ENCODE results near the gene MMEL1.

Gene MMEL1

DNA sequence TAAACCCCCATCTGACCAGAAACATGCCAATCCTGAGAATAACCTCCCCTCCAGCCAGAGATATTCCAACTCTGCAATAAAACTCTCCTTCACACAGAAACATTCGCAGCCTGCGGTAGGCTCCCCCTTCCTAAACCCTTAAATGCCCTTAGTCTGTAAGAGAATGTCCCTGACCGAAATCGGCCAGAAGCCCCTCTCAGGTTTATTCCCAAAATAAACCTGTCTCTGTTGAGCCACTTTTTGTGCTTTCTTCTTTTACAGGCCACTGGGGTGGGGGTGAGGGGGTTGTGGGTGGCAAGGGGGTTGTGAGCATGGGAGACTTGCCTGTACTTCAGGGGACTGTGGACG lies 41.6 kb downstream of the MMEL1 start:
- H2AK5ac ChIP-seq (ENCODE audit: low read length) = no peak overlapping the region
- no peak overlapping the region for H2BK120ac ChIP-seq (ENCODE audit: insufficient read depth, low read length, poor library complexity)
- H4K12ac ChIP-seq (ENCODE audit: low read depth, low read length) = no peak overlapping the region
- H4K8ac ChIP-seq (ENCODE audit: low read depth, low read length) = no peak overlapping the region
- no peak overlapping the region for H2AFZ ChIP-seq (ENCODE audit: insufficient read depth, low read length, poor library complexity)
- no peak overlapping the region for H3K23ac ChIP-seq (ENCODE audit: low read length)
- no peak overlapping the region for H4K91ac ChIP-seq (ENCODE audit: low read depth, low read length)
- no peak for DNase-seq
- H3K9me3 ChIP-seq (ENCODE audit: insufficient read depth, low read depth, low read length) = peaks cover 17% of the 10 kb centered on the region
- no peak overlapping the region for H3K4me3 ChIP-seq (ENCODE audit: low read depth, low read length)
- no peak overlapping the region for H2BK12ac ChIP-seq (ENCODE audit: low read length)
- no peaks in the 10 kb centered on the region for H3K36me3 ChIP-seq (ENCODE audit: control insufficient read depth in 1 of 2, insufficient read depth in 2 of 2, low read length in 2 of 2)
- no peak overlapping the region for H3K4me2 ChIP-seq (ENCODE audit: low read length)
- H3K9ac ChIP-seq (ENCODE audit: low read length) = no peak overlapping the region
- H3K27me3 ChIP-seq (ENCODE audit: insufficient read depth, low read length) = peaks cover 2% of the 10 kb centered on the region
- no peak overlapping the region for H3K14ac ChIP-seq (ENCODE audit: low read length)
- H3K4me1 ChIP-seq (ENCODE audit: control insufficient read depth in 1 of 2, insufficient read depth in 2 of 2, low read length in 2 of 2) = peaks cover 4 to 5% of the 10 kb centered on the region in 2 experiments
- H3K79me2 ChIP-seq (ENCODE audit: control insufficient read depth, insufficient read depth, low read length, poor library complexity) = peaks cover 5% of the 10 kb centered on the region
- H3K27ac ChIP-seq (ENCODE audit: low read depth, low read length) = no peak overlapping the region
- H3K79me1 ChIP-seq (ENCODE audit: low read length) = peaks cover 9% of the 10 kb centered on the region
- no peak overlapping the region for H3K18ac ChIP-seq (ENCODE audit: low read length)
- no peak overlapping the region for H2BK5ac ChIP-seq (ENCODE audit: low read depth, low read length, poor library complexity)
- WGBS (ENCODE audit: extremely low coverage, insufficient coverage, insufficient read length) = no CpG with 5 or more reads among the region's 5 CpGs
- H3K4ac ChIP-seq (ENCODE audit: low read depth, low read length) = no peak overlapping the region

- Histone ChIP-seq H3K4me1 (ENCODE audit: control insufficient read depth in 1 of 2, insufficient read depth in 2 of 2, low read length in 2 of 2) (peaks cover 7 to 8% of the 10 kb centered on the region in 2 experiments), H3K36me3 (ENCODE audit: control insufficient read depth in 1 of 2, insufficient read depth in 2 of 2, low read length in 2 of 2) (no peaks in the 10 kb centered on the region), H2AK5ac (ENCODE audit: low read length) (no peak overlapping the region), H2BK120ac (ENCODE audit: insufficient read depth, low read length, poor library complexity) (no peak overlapping the region), H3K27me3 (ENCODE audit: insufficient read depth, low read length) (peaks cover 2% of the 10 kb centered on the region), H3K27ac (ENCODE audit: low read depth, low read length) (no peak overlapping the region), H3K4me3 (ENCODE audit: low read depth, low read length) (no peak overlapping the region), H4K12ac (ENCODE audit: low read depth, low read length) (no peak overlapping the region), H2AFZ (ENCODE audit: insufficient read depth, low read length, poor library complexity) (no peak overlapping the region), H3K9me3 (ENCODE audit: insufficient read depth, low read depth, low read length) (peaks cover 13% of the 10 kb centered on the region), H2BK12ac (ENCODE audit: low read length) (no peak overlapping the region), H3K4me2 (ENCODE audit: low read length) (no peak overlapping the region), H4K8ac (ENCODE audit: low read depth, low read length) (no peak overlapping the region), H3K79me1 (ENCODE audit: low read length) (peaks cover 16% of the 10 kb centered on the region), H2BK5ac (ENCODE audit: low read depth, low read length, poor library complexity) (no peak overlapping the region), H3K23ac (ENCODE audit: low read length) (no peak overlapping the region), H3K18ac (ENCODE audit: low read length) (no peak overlapping the region), H3K79me2 (ENCODE audit: control insufficient read depth, insufficient read depth, low read length, poor library complexity) (peaks cover 9% of the 10 kb centered on the region), H3K4ac (ENCODE audit: low read depth, low read length) (no peak overlapping the region), H4K91ac (ENCODE audit: low read depth, low read length) (no peak overlapping the region), H3K14ac (ENCODE audit: low read length) (no peak overlapping the region), H3K9ac (ENCODE audit: low read length) (no peak overlapping the region)
- WGBS (ENCODE audit: extremely low coverage, insufficient coverage, insufficient read length) = no CpG with 5 or more reads among the region's 31 CpGs
- DNase-seq = no peak
Observed at GRCh38 chr1:2590233-2591141, 42.3 kb downstream of the MMEL1 start.

DNA sequence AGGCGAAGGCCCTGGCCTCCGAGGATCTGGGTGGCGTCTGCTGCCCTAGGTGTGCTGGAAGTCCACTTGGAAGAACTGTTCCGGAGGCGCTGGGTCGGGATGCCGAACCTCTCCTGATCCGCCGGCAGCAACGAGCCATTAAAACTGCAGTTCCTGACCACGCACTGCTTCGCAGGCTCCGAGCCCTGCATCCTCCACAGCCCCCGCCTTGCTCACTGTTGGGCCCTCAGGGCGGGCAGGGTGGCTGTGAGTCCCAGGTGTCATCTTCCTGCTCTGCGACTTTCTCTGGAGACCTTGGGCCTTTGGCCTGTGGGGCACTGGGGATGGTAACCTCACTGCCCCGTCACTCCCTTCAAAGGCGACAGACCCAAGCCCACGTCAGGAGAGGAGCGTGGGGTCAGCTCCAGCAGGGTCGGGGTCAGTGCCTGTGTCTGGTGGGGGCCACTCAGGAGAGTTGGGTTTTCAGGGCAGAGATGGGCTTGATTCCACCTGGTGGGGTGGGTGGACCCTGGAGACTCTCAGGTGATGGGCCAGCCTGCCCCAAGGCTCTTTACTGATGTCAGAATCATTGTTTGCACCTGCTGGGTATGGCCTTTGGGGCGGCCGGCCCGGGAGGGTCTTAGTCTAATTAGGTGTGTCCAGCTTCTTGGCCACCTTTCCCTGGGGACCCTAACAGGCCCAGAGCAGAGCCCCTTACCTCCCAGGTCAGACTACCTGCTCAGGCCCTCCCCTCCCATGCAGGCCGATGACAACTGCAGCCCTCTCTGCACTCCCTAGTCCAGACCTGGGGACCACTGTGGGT lies 43.2 kb downstream of the MMEL1 start:
- Histone ChIP-seq H4K8ac (ENCODE audit: low read depth, low read length) (no peak overlapping the region), H4K91ac (ENCODE audit: low read depth, low read length) (no peak overlapping the region), H2BK12ac (ENCODE audit: low read length) (no peak overlapping the region), H3K9ac (ENCODE audit: low read length) (no peak overlapping the region), H3K4me1 (ENCODE audit: control insufficient read depth in 1 of 2, insufficient read depth in 2 of 2, low read length in 2 of 2) (peaks cover 7 to 12% of the 10 kb centered on the region in 2 experiments), H3K14ac (ENCODE audit: low read length) (no peak overlapping the region), H3K4me2 (ENCODE audit: low read length) (no peak overlapping the region), H2BK120ac (ENCODE audit: insufficient read depth, low read length, poor library complexity) (no peak overlapping the region), H3K79me1 (ENCODE audit: low read length) (peaks cover 16% of the 10 kb centered on the region), H3K36me3 (ENCODE audit: control insufficient read depth in 1 of 2, insufficient read depth in 2 of 2, low read length in 2 of 2) (no peaks in the 10 kb centered on the region), H3K27me3 (ENCODE audit: insufficient read depth, low read length) (peaks cover 2% of the 10 kb centered on the region), H2BK5ac (ENCODE audit: low read depth, low read length, poor library complexity) (no peak overlapping the region), H3K23ac (ENCODE audit: low read length) (no peak overlapping the region), H3K79me2 (ENCODE audit: control insufficient read depth, insufficient read depth, low read length, poor library complexity) (peaks cover 9% of the 10 kb centered on the region), H2AFZ (ENCODE audit: insufficient read depth, low read length, poor library complexity) (no peak overlapping the region), H3K18ac (ENCODE audit: low read length) (no peak overlapping the region), H2AK5ac (ENCODE audit: low read length) (no peak overlapping the region), H3K9me3 (ENCODE audit: insufficient read depth, low read depth, low read length) (peaks cover 13% of the 10 kb centered on the region), H3K4me3 (ENCODE audit: low read depth, low read length) (no peak overlapping the region), H4K12ac (ENCODE audit: low read depth, low read length) (no peak overlapping the region), H3K4ac (ENCODE audit: low read depth, low read length) (no peak overlapping the region), H3K27ac (ENCODE audit: low read depth, low read length) (no peak overlapping the region)
- no CpG with 5 or more reads among the region's 25 CpGs for WGBS (ENCODE audit: extremely low coverage, insufficient coverage, insufficient read length)
- no peak for DNase-seq

DNA sequence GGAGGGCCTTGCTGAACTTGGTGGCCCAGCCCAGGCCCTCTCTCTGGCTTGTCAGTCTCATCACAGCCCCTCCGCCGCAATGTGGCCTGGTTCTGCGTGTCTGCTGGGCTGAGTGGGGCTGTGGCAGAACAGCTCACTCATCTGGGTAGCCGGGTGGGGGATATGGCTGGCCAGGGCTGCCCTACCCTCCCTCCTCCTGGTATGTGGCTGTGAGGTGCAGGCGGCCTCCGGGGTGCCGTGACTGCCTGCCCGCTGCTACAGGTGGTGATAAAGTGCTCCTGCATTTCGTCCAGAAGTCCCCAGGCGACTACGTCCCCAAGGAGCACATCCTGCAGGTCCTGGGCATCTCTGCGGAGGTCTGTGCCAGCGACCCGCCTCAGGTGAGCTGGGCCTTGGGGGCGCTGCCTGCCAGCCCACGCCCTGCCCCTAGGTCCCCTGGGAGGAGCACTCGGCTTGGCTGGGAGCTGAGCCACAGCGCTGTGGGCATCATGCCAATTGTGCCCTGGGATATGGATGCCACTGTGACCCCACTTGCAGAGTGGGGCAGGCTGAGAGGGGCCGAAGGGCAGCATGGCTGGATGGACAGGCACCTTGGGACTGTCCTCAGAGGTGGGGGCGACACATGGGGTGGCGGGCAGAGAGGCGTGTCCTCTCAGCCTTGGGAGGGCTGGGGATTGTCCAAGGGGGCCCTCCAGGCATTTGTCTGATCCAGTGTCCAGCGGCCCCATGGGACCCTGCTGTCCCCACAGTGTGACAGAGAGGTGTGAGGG lies 44.0 kb downstream of the MMEL1 start:
- no peak overlapping the region for H2BK12ac ChIP-seq (ENCODE audit: low read length)
- WGBS (ENCODE audit: extremely low coverage, insufficient coverage, insufficient read length) = no CpG with 5 or more reads among the region's 23 CpGs
- H3K79me1 ChIP-seq (ENCODE audit: low read length) = peaks cover 16% of the 10 kb centered on the region
- no peak for DNase-seq
- no peak overlapping the region for H3K9ac ChIP-seq (ENCODE audit: low read length)
- H2AK5ac ChIP-seq (ENCODE audit: low read length) = no peak overlapping the region
- no peak overlapping the region for H3K18ac ChIP-seq (ENCODE audit: low read length)
- H3K4me2 ChIP-seq (ENCODE audit: low read length) = no peak overlapping the region
- no peak overlapping the region for H3K4me3 ChIP-seq (ENCODE audit: low read depth, low read length)
- H3K4me1 ChIP-seq (ENCODE audit: control insufficient read depth in 1 of 2, insufficient read depth in 2 of 2, low read length in 2 of 2) = peaks cover 7 to 12% of the 10 kb centered on the region in 2 experiments
- H3K9me3 ChIP-seq (ENCODE audit: insufficient read depth, low read depth, low read length) = peaks cover 11% of the 10 kb centered on the region
- H4K12ac ChIP-seq (ENCODE audit: low read depth, low read length) = no peak overlapping the region
- no peak overlapping the region for H3K4ac ChIP-seq (ENCODE audit: low read depth, low read length)
- no peak overlapping the region for H2AFZ ChIP-seq (ENCODE audit: insufficient read depth, low read length, poor library complexity)
- H3K27me3 ChIP-seq (ENCODE audit: insufficient read depth, low read length) = peaks cover 2% of the 10 kb centered on the region
- no peak overlapping the region for H4K8ac ChIP-seq (ENCODE audit: low read depth, low read length)
- no peak overlapping the region for H3K14ac ChIP-seq (ENCODE audit: low read length)
- H3K23ac ChIP-seq (ENCODE audit: low read length) = no peak overlapping the region
- peaks cover 9% of the 10 kb centered on the region for H3K79me2 ChIP-seq (ENCODE audit: control insufficient read depth, insufficient read depth, low read length, poor library complexity)
- H2BK5ac ChIP-seq (ENCODE audit: low read depth, low read length, poor library complexity) = no peak overlapping the region
- H4K91ac ChIP-seq (ENCODE audit: low read depth, low read length) = no peak overlapping the region
- no peaks in the 10 kb centered on the region for H3K36me3 ChIP-seq (ENCODE audit: control insufficient read depth in 1 of 2, insufficient read depth in 2 of 2, low read length in 2 of 2)
- no peak overlapping the region for H2BK120ac ChIP-seq (ENCODE audit: insufficient read depth, low read length, poor library complexity)
- H3K27ac ChIP-seq (ENCODE audit: low read depth, low read length) = no peak overlapping the region
